ENCODE results near the gene RYR3. TPM values are rescaled to one million over a fixed set of nuclear protein-coding genes. Genes with fewer than 3 reads are reported as not detected.

Gene RYR3
- total RNA-seq, 4 donors from 2014 or later, result 9.1 to 64.0 (median 30.4) TPM

- H3K9me3 ChIP-seq, result no peaks in the 10 kb centered on the region
- no peak overlapping the region for H3K27ac ChIP-seq
- H3K4me1 ChIP-seq, result no peaks in the 10 kb centered on the region
- DNase-seq, result no peak
- no peak overlapping the region for H3K4me3 ChIP-seq
- H3K36me3 ChIP-seq, result no peaks in the 10 kb centered on the region
- intact Hi-C loops (cut with DNase I; ENCODE audit: low total_unique reads), result no loop called here
- H3K27me3 ChIP-seq, result no peaks in the 10 kb centered on the region
- TF ChIP-seq POLR2A (IDR thresholded peaks at IDR 0.05) (no peak), CTCF (IDR thresholded peaks at IDR 0.05) (no peak)
Measured at GRCh38 chr15:33358306-33358705, 47.5 kb downstream of the RYR3 start.

- no peak overlapping the region for H3K4me3 ChIP-seq
- no peak for DNase-seq
- no peaks in the 10 kb centered on the region for H3K27me3 ChIP-seq
- H3K4me1 ChIP-seq, result no peaks in the 10 kb centered on the region
- H3K9me3 ChIP-seq, result no peaks in the 10 kb centered on the region
- intact Hi-C loops (cut with DNase I; ENCODE audit: low total_unique reads), result no loop called here
- TF ChIP-seq CTCF (IDR thresholded peaks at IDR 0.05) (no peak), POLR2A (IDR thresholded peaks at IDR 0.05) (no peak)
- H3K36me3 ChIP-seq, result no peaks in the 10 kb centered on the region
- no peak overlapping the region for H3K27ac ChIP-seq
Measured at GRCh38 chr15:33360886-33361285, 50.1 kb downstream of the RYR3 start.

- TF ChIP-seq CTCF (IDR thresholded peaks at IDR 0.05), result no peak
- TF ChIP-seq POLR2A (IDR thresholded peaks at IDR 0.05), result no peak
- DNase-seq, result no peak
- no peak overlapping the region for H3K4me3 ChIP-seq
- H3K27me3 ChIP-seq, result no peaks in the 10 kb centered on the region
- no peak overlapping the region for H3K27ac ChIP-seq
- no peaks in the 10 kb centered on the region for H3K9me3 ChIP-seq
- intact Hi-C loops (cut with DNase I; ENCODE audit: low total_unique reads), result no loop called here
- no peaks in the 10 kb centered on the region for H3K36me3 ChIP-seq
- H3K4me1 ChIP-seq, result no peaks in the 10 kb centered on the region
Measured at GRCh38 chr15:33369941-33370622, 59.3 kb downstream of the RYR3 start.

- TF ChIP-seq CTCF (IDR thresholded peaks at IDR 0.05) (no peak), POLR2A (IDR thresholded peaks at IDR 0.05) (no peak)
- no peaks in the 10 kb centered on the region for H3K4me1 ChIP-seq
- intact Hi-C loops (cut with DNase I; ENCODE audit: low total_unique reads), result no loop called here
- H3K27ac ChIP-seq, result no peak overlapping the region
- H3K27me3 ChIP-seq, result no peaks in the 10 kb centered on the region
- DNase-seq, result no peak
- H3K9me3 ChIP-seq, result no peaks in the 10 kb centered on the region
- no peaks in the 10 kb centered on the region for H3K36me3 ChIP-seq
- no peak overlapping the region for H3K4me3 ChIP-seq
Measured at GRCh38 chr15:33370623-33371020, 59.9 kb downstream of the RYR3 start.

GRCh38 chr15:33371159-33371558 lies 60.4 kb downstream of the RYR3 start:
- no peaks in the 10 kb centered on the region for H3K36me3 ChIP-seq
- H3K27me3 ChIP-seq, result no peaks in the 10 kb centered on the region
- no peaks in the 10 kb centered on the region for H3K9me3 ChIP-seq
- H3K27ac ChIP-seq, result no peak overlapping the region
- H3K4me3 ChIP-seq, result no peak overlapping the region
- intact Hi-C loops (cut with DNase I; ENCODE audit: low total_unique reads), result no loop called here
- no peaks in the 10 kb centered on the region for H3K4me1 ChIP-seq
- no peak for DNase-seq
- no peak for TF ChIP-seq POLR2A (IDR thresholded peaks at IDR 0.05)
- no peak for TF ChIP-seq CTCF (IDR thresholded peaks at IDR 0.05)
